OCI-LY7 (cell line): ENCODE data around the gene TRIO. TPM values are rescaled to one million over a fixed set of nuclear protein-coding genes. Genes with fewer than 3 reads are reported as not detected.

ENCODE experiments used
- BruUV-seq: library from RNA; stranded (reverse); fragments of 400-500 nt; replicated peaks from 2 replicates; lab custom pipeline; 2021; lab: Mats Ljungman, UMichigan
- CTCF ChIA-PET: fragments of 300-600 bp; sonication (Branson Sonifier 250); formaldehyde crosslinking; loops from one replicate; lab custom pipeline; 2022; ENCODE audit warnings: antibody characterized with exemption; ENCODE audit not compliant: unreplicated experiment; lab: Charles Lee
- POLR2A ChIA-PET: fragments of 300-600 bp; sonication (Branson Sonifier 250); formaldehyde crosslinking; loops from one replicate; lab custom pipeline; 2022; ENCODE audit warnings: antibody characterized with exemption; lab: Charles Lee
- DNase-seq: peaks from one replicate; pipeline ENCODE4 v3.0.0-alpha.2; 2015; ENCODE audit warnings: low spot score
- H2AFZ ChIP-seq: fragments of 200-600 bp; sonication (generic), shearing (Covaris generic); 2 replicates; pipeline ENCODE4 v1.6.1; 2014; ENCODE audit warnings: mild to moderate bottlenecking, antibody characterized with exemption, low read length, moderate library complexity
- H3K27ac ChIP-seq: fragments of 200-600 bp; sonication (generic); 2 replicates; pipeline ENCODE4 v1.5.1; 2014; ENCODE audit warnings: mixed run types, low read depth, mild to moderate bottlenecking, moderate library complexity, low read length, inconsistent platforms; ENCODE audit not compliant: poor library complexity, severe bottlenecking
- H3K36me3 ChIP-seq: fragments of 200-600 bp; sonication (generic); 2 replicates; pipeline ENCODE4 v1.6.1; 2014; ENCODE audit warnings: mild to moderate bottlenecking, antibody characterized with exemption, low read length, moderate library complexity, mixed read lengths; ENCODE audit not compliant: insufficient read depth
- H3K4me1 ChIP-seq: fragments of 200-600 bp; sonication (generic); 2 replicates; pipeline ENCODE4 v1.5.1; 2014; ENCODE audit warnings: mild to moderate bottlenecking, low read length; ENCODE audit not compliant: insufficient read depth, poor library complexity, severe bottlenecking
- H3K4me2 ChIP-seq: fragments of 200-600 bp; sonication (generic); 2 replicates; pipeline ENCODE4 v1.6.1; 2014; ENCODE audit warnings: mild to moderate bottlenecking, low read length
- H3K4me3 ChIP-seq: fragments of 200-600 bp; sonication (generic); 2 replicates; pipeline ENCODE4 v1.5.1; 2014; ENCODE audit warnings: mild to moderate bottlenecking, low read depth, low read length; ENCODE audit not compliant: poor library complexity, severe bottlenecking
- H3K79me2 ChIP-seq: fragments of 200-600 bp; sonication (generic); 2 replicates; pipeline ENCODE4 v1.6.1; 2016; ENCODE audit warnings: low read depth, mild to moderate bottlenecking, low read length, moderate library complexity, mixed read lengths; ENCODE audit not compliant: insufficient read depth
- H3K9me2 ChIP-seq: fragments of 200-600 bp; sonication (generic); 2 replicates; pipeline ENCODE4 v1.6.1; 2016; ENCODE audit warnings: mild to moderate bottlenecking, low read length, mixed read lengths; ENCODE audit not compliant: insufficient read depth
- H3K9me3 ChIP-seq: fragments of 200-600 bp; sonication (generic); 2 replicates; pipeline ENCODE4 v1.6.1; 2014; ENCODE audit warnings: mild to moderate bottlenecking, mixed run types, low read length, mixed read lengths
- H4K20me1 ChIP-seq: fragments of 200-600 bp; sonication (generic); 2 replicates; pipeline ENCODE4 v1.6.1; 2014; ENCODE audit warnings: mild to moderate bottlenecking, antibody characterized with exemption, low read length, moderate library complexity, mixed read lengths; ENCODE audit not compliant: insufficient read depth
- EZH2phosphoT487 ChIP-seq: fragments of 200-600 bp; sonication (generic); IDR thresholded peaks from 2 replicates; pipeline ENCODE4 v1.6.1; 2018; ENCODE audit warnings: low read depth, borderline replicate concordance, mild to moderate bottlenecking, mixed run types, antibody characterized with exemption, low read length, moderate library complexity, mixed read lengths
- intact Hi-C: fragments of 100-400 bp; cut with micrococcal nuclease; formaldehyde crosslinking; loops from one replicate; pipeline ENCODE4 v1.10.0; 2022; ENCODE audit not compliant: unreplicated experiment
- total RNA-seq, 2 experiments: library from RNA; depleted of rRNA in 1 of 2; stranded (reverse); fragments of >200 nt in 1 of 2; shearing (Covaris generic) in 1 of 2; gene quantifications; 2 replicates each; pipeline ENCODE4 v1.2.3, GENCODE V29; 2014 to 2022
- TF ChIP-seq, protein P1 (sequence below): fragments of 200-600 bp; sonication (generic); conservative IDR thresholded peaks from 2 replicates; pipeline ENCODE4 v1.5.1; 2014; ENCODE audit warnings: mild to moderate bottlenecking, antibody characterized with exemption, low read length, moderate library complexity, mixed read lengths

TRIO gene
- total RNA-seq, 2 experiments from 2014 or later, result 35.8 to 55.1 TPM

DNA sequence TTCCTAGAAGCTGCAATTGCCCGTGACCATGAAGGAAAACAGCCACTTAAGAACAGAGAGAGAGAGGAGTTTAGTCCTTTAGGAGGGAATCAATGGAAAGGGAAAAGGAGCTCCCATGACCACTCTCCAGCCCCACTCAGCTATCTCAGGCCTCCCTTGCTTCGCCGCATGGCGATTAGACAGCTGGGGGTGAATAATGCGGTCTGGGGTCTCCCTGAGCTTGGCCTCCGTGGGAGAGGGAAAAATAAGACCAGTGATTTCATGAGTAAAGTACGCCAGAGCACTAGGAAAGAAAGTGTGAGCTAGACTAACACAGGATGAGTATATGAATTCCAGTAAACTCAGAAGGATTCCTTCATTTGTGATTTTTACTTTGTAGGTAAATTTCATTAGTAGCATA lies 180.3 kb downstream of the TRIO start:
- CTCF ChIA-PET, result no interaction called here
- no peaks in the 10 kb centered on the region for H3K36me3 ChIP-seq

DNA sequence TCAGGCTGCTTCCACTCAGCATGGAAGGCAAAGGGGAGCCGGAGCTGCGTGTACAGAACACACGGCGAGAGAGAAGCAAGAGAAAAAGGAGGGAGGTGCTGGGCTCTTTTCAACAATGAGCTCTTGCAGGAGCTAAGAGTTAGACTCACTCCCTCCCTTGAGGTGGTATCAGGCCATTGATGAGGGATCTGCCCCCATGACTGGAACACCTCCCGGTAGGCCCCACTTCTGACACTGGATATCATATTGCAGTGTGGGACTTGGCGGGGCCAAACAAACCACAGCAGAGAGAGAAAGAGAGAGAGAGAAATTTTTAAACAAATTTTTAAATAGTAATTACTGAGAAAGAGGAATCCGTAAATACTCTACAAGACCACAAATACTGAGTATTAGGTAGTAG lies 182.2 kb downstream of the TRIO start:
- no peak overlapping the region for H3K4me2 ChIP-seq
- no peak overlapping the region for H3K27ac ChIP-seq
- no peaks in the 10 kb centered on the region for H3K9me2 ChIP-seq
- no peaks in the 10 kb centered on the region for H3K4me1 ChIP-seq
- no peaks in the 10 kb centered on the region for H4K20me1 ChIP-seq
- no peaks in the 10 kb centered on the region for H3K36me3 ChIP-seq
- no peaks in the 10 kb centered on the region for H3K79me2 ChIP-seq
- BruUV-seq, result no TSS peak
- no peak overlapping the region for H2AFZ ChIP-seq
- TF ChIP-seq EZH2phosphoT487, result no peak
- TF ChIP-seq, protein P1, sequence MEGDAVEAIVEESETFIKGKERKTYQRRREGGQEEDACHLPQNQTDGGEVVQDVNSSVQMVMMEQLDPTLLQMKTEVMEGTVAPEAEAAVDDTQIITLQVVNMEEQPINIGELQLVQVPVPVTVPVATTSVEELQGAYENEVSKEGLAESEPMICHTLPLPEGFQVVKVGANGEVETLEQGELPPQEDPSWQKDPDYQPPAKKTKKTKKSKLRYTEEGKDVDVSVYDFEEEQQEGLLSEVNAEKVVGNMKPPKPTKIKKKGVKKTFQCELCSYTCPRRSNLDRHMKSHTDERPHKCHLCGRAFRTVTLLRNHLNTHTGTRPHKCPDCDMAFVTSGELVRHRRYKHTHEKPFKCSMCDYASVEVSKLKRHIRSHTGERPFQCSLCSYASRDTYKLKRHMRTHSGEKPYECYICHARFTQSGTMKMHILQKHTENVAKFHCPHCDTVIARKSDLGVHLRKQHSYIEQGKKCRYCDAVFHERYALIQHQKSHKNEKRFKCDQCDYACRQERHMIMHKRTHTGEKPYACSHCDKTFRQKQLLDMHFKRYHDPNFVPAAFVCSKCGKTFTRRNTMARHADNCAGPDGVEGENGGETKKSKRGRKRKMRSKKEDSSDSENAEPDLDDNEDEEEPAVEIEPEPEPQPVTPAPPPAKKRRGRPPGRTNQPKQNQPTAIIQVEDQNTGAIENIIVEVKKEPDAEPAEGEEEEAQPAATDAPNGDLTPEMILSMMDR, result no peak
- ChIA-PET POLR2A (no interaction called here), CTCF (no interaction called here)
- intact Hi-C loops, result no loop called here
- no peaks in the 10 kb centered on the region for H3K9me3 ChIP-seq
- no peak for DNase-seq
- no peak overlapping the region for H3K4me3 ChIP-seq

More for the DNA sequence above, 180.3 kb downstream of the TRIO start:
- Histone ChIP-seq H3K4me3 (no peak overlapping the region), H3K9me3 (no peaks in the 10 kb centered on the region), H2AFZ (no peak overlapping the region), H3K79me2 (no peaks in the 10 kb centered on the region), H3K27ac (no peak overlapping the region), H3K4me1 (no peaks in the 10 kb centered on the region), H3K4me2 (no peak overlapping the region), H4K20me1 (no peaks in the 10 kb centered on the region), H3K9me2 (no peaks in the 10 kb centered on the region)
- TF ChIP-seq EZH2phosphoT487, result no peak
- TF ChIP-seq, protein P1, result no peak
- POLR2A ChIA-PET, result interaction anchor here (1.2 kb wide), 1 partner anchor 27 kb away, joined by 3 read pairs; no protein-coding TSS in a partner anchor
- no peak for DNase-seq
- intact Hi-C loops, result no loop called here
- no TSS peak for BruUV-seq

DNA sequence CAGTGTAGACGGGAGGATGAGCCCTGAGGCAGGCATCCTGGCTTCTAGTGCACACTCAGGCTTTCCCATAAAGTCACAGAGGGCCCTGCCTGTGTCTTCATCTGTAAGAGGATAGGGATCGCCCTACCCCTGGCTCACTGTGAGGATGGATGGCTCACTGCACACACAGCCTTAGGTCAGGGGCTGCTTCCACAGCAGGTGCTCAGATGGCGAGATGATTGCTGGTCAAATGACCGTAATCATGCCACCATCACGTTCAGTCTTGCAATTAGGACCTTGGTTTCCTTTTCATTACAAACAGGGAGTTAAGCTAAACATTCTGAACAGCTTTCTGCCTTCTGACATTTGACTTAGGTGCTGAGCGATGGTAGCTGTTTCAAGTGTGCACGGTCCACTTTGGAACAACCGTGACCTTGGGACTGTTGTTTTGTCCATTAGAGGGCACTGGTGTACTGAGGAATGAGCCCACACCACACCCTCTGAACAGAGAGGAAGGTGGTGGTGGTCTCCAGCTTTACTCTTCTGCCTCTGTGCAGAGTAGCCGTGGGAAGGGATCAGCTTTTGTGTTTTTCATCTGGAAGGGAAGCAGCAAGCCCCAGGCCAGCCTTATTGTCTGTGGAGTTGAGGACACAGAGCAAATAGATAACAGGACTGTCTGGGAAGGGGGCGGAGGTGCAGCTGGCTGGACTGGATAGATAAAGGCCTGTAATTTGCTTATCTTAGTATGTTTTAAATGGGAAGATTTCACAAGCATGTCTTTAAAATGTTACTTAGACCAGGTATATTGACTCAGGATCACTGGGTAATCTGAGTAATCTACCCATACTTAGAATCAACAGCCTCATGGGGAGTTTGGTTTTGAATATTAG lies 183.1 kb downstream of the TRIO start:
- CTCF ChIA-PET, result no interaction called here
- BruUV-seq, result no TSS peak
- Histone ChIP-seq H3K36me3 (no peaks in the 10 kb centered on the region), H4K20me1 (no peaks in the 10 kb centered on the region), H3K27ac (no peak overlapping the region), H2AFZ (no peak overlapping the region), H3K9me3 (no peaks in the 10 kb centered on the region), H3K4me2 (no peak overlapping the region), H3K4me3 (no peak overlapping the region), H3K9me2 (no peaks in the 10 kb centered on the region), H3K4me1 (peaks cover 7% of the 10 kb centered on the region), H3K79me2 (no peaks in the 10 kb centered on the region)
- TF ChIP-seq, protein P1, result peak; percentile 61
- no peak for TF ChIP-seq EZH2phosphoT487
- POLR2A ChIA-PET, result no interaction called here
- no peak for DNase-seq
- intact Hi-C loops, result no loop called here
